ENCODE measurements around the gene KCNK18.

KCNK18 gene

DNA sequence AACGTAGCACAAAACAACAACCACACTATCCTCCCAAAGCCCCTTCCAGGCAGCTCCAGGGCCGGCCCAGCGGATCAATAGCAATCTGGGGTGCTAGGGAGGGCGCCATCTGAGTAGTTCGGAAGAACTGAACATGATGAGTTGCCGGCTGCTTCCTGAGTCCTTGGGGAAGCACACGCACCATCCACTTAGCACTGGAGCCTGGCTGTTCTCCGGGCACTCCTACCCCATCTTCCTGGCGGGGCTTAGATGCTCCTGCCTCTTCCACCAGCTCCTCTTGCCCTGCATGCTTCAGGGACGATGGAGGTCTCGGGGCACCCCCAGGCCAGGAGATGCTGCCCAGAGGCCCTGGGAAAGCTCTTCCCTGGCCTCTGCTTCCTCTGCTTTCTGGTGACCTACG, at the start of gene KCNK18:
Gene KCNK18, plus strand, starts transcription at position 301 of the 400 bp plus-strand sequence. Its CDS starts 0 bp downstream, at position 301.
- no peak for DNase-seq (ENCODE audit: extremely low read depth, low read depth)
- TF ChIP-seq, protein P1, sequence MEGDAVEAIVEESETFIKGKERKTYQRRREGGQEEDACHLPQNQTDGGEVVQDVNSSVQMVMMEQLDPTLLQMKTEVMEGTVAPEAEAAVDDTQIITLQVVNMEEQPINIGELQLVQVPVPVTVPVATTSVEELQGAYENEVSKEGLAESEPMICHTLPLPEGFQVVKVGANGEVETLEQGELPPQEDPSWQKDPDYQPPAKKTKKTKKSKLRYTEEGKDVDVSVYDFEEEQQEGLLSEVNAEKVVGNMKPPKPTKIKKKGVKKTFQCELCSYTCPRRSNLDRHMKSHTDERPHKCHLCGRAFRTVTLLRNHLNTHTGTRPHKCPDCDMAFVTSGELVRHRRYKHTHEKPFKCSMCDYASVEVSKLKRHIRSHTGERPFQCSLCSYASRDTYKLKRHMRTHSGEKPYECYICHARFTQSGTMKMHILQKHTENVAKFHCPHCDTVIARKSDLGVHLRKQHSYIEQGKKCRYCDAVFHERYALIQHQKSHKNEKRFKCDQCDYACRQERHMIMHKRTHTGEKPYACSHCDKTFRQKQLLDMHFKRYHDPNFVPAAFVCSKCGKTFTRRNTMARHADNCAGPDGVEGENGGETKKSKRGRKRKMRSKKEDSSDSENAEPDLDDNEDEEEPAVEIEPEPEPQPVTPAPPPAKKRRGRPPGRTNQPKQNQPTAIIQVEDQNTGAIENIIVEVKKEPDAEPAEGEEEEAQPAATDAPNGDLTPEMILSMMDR (IDR thresholded peaks at IDR 0.05; ENCODE audit: low read depth, low read length), result no peak

DNA sequence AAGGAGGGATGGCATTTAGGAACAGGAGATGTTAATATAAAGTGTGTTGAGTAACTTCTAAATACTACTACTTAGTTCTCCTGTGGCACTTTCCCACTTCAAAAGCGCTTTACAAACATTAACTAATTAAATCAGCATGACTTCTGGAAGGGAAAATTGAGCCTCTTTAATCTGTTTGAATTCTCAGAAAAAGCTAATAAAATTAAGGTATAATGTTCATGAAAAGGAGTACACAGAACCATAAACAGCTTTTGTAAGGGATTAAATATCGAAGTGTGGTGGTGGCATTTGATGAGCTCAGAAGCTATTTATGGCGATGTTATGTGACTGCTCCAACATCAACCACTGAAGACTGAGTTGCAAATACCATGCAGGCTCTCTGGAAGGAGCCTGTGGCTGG, 49.0 kb upstream of the KCNK18 start:
- TF ChIP-seq, protein P1 (IDR thresholded peaks at IDR 0.05; ENCODE audit: low read depth, low read length), result no peak

DNA sequence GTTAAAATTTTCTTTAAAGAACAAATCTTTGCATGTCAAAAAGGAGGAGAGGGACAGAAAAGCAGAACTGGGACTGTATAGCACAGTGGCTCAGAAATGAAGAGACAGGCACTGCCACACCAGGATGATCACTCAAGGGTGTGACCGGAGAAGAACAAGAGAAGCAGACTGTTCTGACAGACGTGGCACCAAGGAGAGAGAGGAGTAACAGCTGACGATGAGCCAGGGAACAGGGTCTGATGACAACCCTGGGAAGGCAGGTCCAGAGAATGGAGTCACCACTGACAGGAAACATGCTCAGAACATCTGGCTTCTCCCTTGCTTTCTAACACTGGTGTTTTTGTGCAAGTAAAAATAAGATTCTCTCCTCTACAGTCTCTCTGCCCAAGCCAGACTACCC, 44.6 kb upstream of the KCNK18 start:
- no peak for DNase-seq (ENCODE audit: extremely low read depth, low read depth)
- TF ChIP-seq, protein P1 (IDR thresholded peaks at IDR 0.05; ENCODE audit: low read depth, low read length), result no peak

More for the DNA sequence above, 49.0 kb upstream of the KCNK18 start:
- no peak for DNase-seq (ENCODE audit: extremely low read depth, low read depth)

DNA sequence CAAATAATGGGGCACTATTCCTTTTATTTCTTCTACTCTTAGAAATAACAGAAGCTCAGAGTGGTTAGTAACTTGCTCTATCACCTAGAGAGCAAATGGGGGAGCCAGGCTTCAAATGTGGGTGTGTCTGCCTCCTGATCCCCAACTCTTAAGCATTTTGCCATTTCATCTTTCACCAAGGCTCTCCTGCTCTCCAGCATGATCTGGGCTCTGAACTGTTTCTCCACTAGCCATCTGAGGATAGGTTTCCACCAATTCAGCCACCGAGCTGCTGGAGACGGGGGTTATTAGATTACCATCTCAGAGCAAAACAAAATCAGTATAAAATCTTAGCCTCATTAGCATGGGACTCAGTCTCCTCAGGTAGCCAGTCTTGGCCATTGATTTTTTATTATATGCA, 39.0 kb upstream of the KCNK18 start:
- DNase-seq (ENCODE audit: extremely low read depth, low read depth), result no peak
- TF ChIP-seq, protein P1 (IDR thresholded peaks at IDR 0.05; ENCODE audit: low read depth, low read length), result no peak

DNA sequence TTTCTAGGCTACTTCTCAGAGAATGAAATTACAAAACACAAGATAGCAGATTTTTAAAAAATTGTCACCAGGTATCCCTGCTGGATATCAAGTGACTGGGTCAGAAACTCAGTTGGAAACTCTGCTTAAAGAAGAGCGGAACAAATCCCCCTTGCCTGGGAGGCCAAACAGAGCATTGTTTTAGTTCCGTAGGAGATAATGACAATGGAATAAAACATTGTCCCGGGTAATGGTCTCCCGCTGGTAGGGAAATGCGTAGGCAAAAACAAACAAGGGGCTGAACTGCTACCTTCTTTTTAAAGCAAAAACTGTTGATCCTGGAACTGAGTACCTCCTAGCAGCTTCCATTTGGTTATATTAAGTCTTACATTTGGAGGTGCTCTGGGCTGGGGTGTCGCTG, 37.9 kb upstream of the KCNK18 start:
- no peak for DNase-seq (ENCODE audit: extremely low read depth, low read depth)
- TF ChIP-seq, protein P1 (IDR thresholded peaks at IDR 0.05; ENCODE audit: low read depth, low read length), result no peak

DNA sequence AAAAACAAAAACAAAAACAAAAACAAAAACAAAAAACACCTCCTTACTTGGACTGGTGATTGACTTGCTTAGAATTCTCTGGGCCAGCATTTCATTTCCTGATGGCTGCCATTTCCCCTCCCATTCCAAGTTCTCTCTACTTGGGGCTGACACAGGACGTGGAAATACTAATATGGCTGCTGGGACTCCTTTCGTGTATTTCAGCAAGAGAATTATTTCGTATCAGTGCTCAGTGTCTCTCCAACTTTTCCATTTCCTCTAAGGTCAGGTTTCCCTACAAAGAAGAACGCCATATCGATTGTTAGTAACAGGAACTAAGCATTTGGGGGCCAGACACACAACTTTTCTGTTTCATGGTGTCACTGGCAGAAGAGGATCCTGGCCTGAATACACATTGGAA, 36.7 kb upstream of the KCNK18 start:
- TF ChIP-seq, protein P1 (IDR thresholded peaks at IDR 0.05; ENCODE audit: low read depth, low read length), result no peak
- DNase-seq (ENCODE audit: extremely low read depth, low read depth), result no peak

DNA sequence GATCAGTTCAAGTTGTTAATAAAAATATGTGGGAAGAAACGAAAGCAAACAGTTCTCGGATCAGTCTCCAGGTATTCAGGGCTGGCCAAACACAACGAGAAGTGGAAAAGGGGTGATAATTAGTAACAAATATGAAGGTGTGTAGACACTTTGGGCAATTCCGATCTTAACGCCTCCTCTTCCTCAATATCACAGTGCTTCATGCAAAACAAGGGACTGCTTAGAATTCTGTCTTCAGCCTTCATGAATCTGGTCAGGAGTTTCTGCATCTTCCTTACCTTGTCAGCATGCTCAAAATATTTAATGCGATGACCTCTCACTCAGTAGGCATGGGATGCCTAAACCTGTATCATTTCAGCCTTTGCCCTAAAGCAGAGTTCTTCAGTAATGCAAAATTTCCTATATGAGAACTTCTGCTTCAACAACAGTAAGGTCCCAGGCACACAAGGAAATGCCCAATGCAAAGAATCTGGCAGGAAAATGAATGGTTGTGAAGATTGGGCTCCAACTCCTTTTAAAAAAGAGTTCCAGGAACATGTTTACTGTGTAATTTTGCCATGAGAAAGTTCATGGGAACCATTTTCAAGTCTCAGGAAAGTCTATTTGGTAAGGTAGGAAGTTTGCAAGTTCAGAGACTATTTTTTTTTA, 35.8 kb upstream of the KCNK18 start:
- TF ChIP-seq, protein P1 (IDR thresholded peaks at IDR 0.05; ENCODE audit: low read depth, low read length), result no peak
- no peak for DNase-seq (ENCODE audit: extremely low read depth, low read depth)

Measured in AG09319 (cell line).